Measurements from ENCODE around the gene CTSW. TPM values are rescaled to one million over a fixed set of nuclear protein-coding genes. Genes with fewer than 3 reads are reported as not detected.

Gene CTSW
- total RNA-seq, 2 donors from 2014 or later = 0.33 to 0.78 TPM

DNA sequence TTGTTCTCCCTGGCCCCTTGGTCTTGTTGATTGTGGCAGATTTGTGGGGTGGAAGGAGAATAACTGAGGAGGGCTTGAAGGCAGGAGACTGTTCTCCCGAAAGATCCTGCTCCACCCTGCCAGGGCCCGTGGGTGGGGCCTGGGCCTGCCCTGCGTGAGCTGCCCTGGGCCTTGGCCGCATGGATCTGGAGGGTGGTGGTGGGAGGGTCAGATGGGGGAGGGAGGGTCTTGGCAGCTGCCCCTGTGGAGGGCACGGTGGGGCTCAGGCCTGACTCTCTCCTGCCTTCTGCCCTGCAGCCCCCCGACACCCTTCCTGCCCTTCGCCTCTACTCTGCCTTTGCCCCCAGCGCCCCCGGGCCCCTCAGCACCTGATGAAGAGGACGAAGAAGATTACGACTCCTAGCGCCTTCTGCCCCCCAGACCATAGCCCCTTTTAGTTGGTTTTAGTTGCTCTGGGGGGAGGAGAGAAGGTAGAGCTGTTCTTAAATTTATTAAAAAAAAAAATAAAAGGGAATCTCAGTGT lies 41.5 kb downstream of the CTSW start:
- Histone ChIP-seq H3K27me3 (no peaks in the 10 kb centered on the region), H3K4me1 (peaks cover 36% of the 10 kb centered on the region), H3K27ac (no peak overlapping the region), H3K4me3 (no peak overlapping the region), H3K9me3 (no peaks in the 10 kb centered on the region), H3K36me3 (replicated peaks in 1 of 2; ENCODE audit: insufficient read depth in 1 of 2, low read depth in 2 of 2) (peaks cover 2 to 5% of the 10 kb centered on the region in 2 donors)
- ATAC-seq = no peak
- TF ChIP-seq POLR2A (IDR thresholded peaks at IDR 0.05) = no peak
- TF ChIP-seq, protein P1, sequence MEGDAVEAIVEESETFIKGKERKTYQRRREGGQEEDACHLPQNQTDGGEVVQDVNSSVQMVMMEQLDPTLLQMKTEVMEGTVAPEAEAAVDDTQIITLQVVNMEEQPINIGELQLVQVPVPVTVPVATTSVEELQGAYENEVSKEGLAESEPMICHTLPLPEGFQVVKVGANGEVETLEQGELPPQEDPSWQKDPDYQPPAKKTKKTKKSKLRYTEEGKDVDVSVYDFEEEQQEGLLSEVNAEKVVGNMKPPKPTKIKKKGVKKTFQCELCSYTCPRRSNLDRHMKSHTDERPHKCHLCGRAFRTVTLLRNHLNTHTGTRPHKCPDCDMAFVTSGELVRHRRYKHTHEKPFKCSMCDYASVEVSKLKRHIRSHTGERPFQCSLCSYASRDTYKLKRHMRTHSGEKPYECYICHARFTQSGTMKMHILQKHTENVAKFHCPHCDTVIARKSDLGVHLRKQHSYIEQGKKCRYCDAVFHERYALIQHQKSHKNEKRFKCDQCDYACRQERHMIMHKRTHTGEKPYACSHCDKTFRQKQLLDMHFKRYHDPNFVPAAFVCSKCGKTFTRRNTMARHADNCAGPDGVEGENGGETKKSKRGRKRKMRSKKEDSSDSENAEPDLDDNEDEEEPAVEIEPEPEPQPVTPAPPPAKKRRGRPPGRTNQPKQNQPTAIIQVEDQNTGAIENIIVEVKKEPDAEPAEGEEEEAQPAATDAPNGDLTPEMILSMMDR (IDR thresholded peaks at IDR 0.05) = no peak
- 73 to 96% methylated on average over 8 to 12 of the region's 12 CpGs for WGBS, 2 donors
- no peak for DNase-seq
- intact Hi-C loops (cut with DNase I) = loop anchor here (5.0 kb wide), 1 partner anchor 36 kb away; no protein-coding TSS in a partner anchor

DNA sequence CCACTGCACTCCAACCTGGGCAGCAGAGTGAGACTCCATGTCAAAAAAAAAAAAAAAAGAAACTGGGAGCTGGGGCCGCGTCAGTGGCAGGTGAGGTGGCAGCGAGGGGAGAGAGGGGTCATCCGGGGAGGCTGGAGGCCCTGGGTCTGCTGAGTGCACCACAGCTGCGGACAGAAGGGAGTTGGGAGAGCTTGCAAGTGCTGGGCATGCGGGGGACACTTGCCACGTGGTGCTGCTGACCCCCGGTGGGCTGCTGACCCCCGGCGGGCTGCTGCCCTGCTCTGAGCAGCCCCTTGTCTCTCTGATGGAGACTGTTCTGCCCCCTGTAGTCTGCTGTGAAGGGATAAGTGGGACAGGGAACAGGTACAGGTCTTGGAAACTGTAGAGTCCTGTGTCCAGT lies 42.2 kb downstream of the CTSW start:
- H3K36me3 ChIP-seq (replicated peaks in 1 of 2; ENCODE audit: insufficient read depth in 1 of 2, low read depth in 2 of 2) = peaks cover 2 to 5% of the 10 kb centered on the region in 2 donors
- no peaks in the 10 kb centered on the region for H3K27me3 ChIP-seq
- ATAC-seq = no peak
- H3K9me3 ChIP-seq = no peaks in the 10 kb centered on the region
- 88 to 89% methylated on average over 10 of the region's 10 CpGs for WGBS, 2 donors
- peaks cover 29% of the 10 kb centered on the region for H3K4me1 ChIP-seq
- no peak for DNase-seq
- intact Hi-C loops (cut with DNase I) = loop anchor here (5.0 kb wide), 1 partner anchor 35 kb away; no protein-coding TSS in a partner anchor
- no peak overlapping the region for H3K27ac ChIP-seq
- TF ChIP-seq, protein P1 (IDR thresholded peaks at IDR 0.05) = no peak
- no peak for TF ChIP-seq POLR2A (IDR thresholded peaks at IDR 0.05)
- no peak overlapping the region for H3K4me3 ChIP-seq

DNA sequence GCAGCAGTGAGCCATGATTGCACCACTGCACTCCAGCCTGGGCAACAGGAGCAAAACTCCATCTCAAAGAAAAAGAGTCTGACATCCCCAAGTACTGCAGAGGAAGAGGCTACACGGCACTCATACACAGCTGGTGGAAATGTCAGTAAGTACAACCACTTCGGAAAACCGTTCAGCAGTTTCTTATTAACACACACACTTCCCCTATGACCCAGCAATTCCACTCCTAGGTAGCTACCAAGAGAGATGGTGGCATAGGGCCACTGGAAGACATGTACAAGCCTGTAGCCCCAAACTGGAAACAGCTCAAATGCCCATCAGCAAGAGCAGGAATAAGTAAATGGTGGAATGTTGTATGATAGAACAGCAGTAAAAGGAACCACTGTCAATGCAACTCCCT lies 42.9 kb downstream of the CTSW start:
- WGBS, 2 donors = 77 to 80% methylated on average over 3 of the region's 3 CpGs
- intact Hi-C loops (cut with DNase I) = loop anchor here (5.0 kb wide), 1 partner anchor 35 kb away; no protein-coding TSS in a partner anchor
- DNase-seq = no peak
- TF ChIP-seq, protein P1 (IDR thresholded peaks at IDR 0.05) = no peak
- no peak for TF ChIP-seq POLR2A (IDR thresholded peaks at IDR 0.05)
- H3K27ac ChIP-seq = no peak overlapping the region
- no peaks in the 10 kb centered on the region for H3K27me3 ChIP-seq
- H3K4me3 ChIP-seq = no peak overlapping the region
- no peaks in the 10 kb centered on the region for H3K9me3 ChIP-seq
- H3K36me3 ChIP-seq (replicated peaks in 1 of 2; ENCODE audit: insufficient read depth in 1 of 2, low read depth in 2 of 2) = peaks cover 2 to 5% of the 10 kb centered on the region in 2 donors
- peaks cover 22% of the 10 kb centered on the region for H3K4me1 ChIP-seq
- no peak for ATAC-seq

DNA sequence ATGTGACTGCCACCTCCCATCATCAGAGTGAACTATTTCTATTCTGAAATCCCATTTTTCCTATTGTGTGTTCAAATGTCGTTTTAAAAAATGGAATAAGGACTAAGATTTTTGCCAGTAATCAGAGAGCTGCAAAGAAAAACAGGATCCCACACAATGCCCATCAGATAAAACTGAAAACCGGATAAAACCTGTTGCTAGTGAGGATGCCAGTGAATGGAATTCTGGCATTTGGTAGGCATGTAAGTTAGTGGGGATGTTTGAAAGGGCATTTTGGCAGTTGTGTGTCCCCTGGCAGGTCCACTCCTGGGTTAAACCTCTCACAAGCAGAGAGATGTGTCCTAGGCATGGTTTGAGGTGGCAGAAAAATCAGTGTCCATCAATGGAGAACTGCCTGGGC lies 45.8 kb downstream of the CTSW start:
- Histone ChIP-seq H3K27ac (no peak overlapping the region), H3K4me1 (peaks cover 8% of the 10 kb centered on the region), H3K4me3 (no peak overlapping the region), H3K27me3 (no peaks in the 10 kb centered on the region), H3K9me3 (no peaks in the 10 kb centered on the region), H3K36me3 (replicated peaks in 1 of 2; ENCODE audit: insufficient read depth in 1 of 2, low read depth in 2 of 2) (peaks cover 2 to 5% of the 10 kb centered on the region in 2 donors)
- WGBS, 2 donors = 18 to 28% methylated on average over 2 of the region's 2 CpGs
- no peak for TF ChIP-seq POLR2A (IDR thresholded peaks at IDR 0.05)
- TF ChIP-seq, protein P1 (IDR thresholded peaks at IDR 0.05) = no peak
- DNase-seq (no peak), ATAC-seq (no peak)
- intact Hi-C loops (cut with DNase I) = no loop called here

DNA sequence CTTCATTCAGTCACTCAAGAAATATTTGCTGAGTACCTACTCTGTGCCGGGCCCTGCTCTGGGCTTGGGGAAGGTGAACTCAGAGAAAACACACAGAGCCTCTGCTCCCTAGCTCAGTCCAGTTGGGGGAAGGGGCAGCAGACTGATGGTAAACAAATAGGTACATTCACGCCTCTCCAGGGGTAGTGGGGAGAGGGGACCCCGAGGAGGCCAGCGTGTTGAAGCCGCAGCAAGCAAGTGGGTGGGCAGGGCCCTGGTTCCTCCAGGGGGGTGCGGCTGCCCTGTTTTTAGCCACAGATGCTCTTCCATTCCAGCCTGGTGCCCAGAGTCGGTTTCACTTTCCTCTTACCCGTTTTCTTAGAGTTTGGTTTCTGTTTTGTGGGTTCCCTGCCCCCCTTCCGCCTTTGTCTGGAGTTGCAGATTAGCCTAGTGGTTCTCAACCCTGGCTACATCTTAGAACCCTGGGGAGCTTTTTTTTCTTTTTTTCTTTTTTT lies 48.3 kb downstream of the CTSW start:
- Histone ChIP-seq H3K4me3 (no peak overlapping the region), H3K4me1 (no peaks in the 10 kb centered on the region), H3K27me3 (no peaks in the 10 kb centered on the region), H3K27ac (no peak overlapping the region), H3K9me3 (no peaks in the 10 kb centered on the region), H3K36me3 (replicated peaks in 1 of 2; ENCODE audit: insufficient read depth in 1 of 2, low read depth in 2 of 2) (peaks cover 0 to 2% of the 10 kb centered on the region in 2 donors)
- peak in 1 of 4 donors; percentile 52 for DNase-seq
- intact Hi-C loops (cut with DNase I) = no loop called here
- WGBS, 2 donors = 46 to 54% methylated on average over 9 of the region's 9 CpGs
- TF ChIP-seq, protein P1 (IDR thresholded peaks at IDR 0.05) = no peak
- TF ChIP-seq POLR2A (IDR thresholded peaks at IDR 0.05) = no peak
- ATAC-seq = no peak
